ENCODE results near the gene AFAP1. TPM values are rescaled to one million over a fixed set of nuclear protein-coding genes. Genes with fewer than 3 reads are reported as not detected.

AFAP1 gene
- total RNA-seq, 2 experiments from 2014 or later = 5.8 to 5.9 TPM

GRCh38 chr4:7978907-7979651, 39.4 kb upstream of the AFAP1 start:
- no peaks in the 10 kb centered on the region for H3K36me3 Mint-ChIP-seq
- no peak overlapping the region for H3K27ac Mint-ChIP-seq
- H3K27me3 Mint-ChIP-seq = peaks cover 3% of the 10 kb centered on the region
- H3K4me1 Mint-ChIP-seq = peaks cover 7% of the 10 kb centered on the region
- no peak overlapping the region for H3K4me3 Mint-ChIP-seq
- CTCF ChIA-PET = interaction anchor here (2.8 kb wide), 1 partner anchor 9 kb away, joined by 11 read pairs; no protein-coding TSS in a partner anchor
- no peaks in the 10 kb centered on the region for H3K9me3 Mint-ChIP-seq (ENCODE audit: low read depth)
- ATAC-seq (no peak), DNase-seq (no peak)

- Mint-ChIP-seq H3K4me3 (no peak overlapping the region), H3K27ac (no peak overlapping the region)
Measured at GRCh38 chr4:7978489-7978888, 38.8 kb upstream of the AFAP1 start.

GRCh38 chr4:7976634-7977033, 37.0 kb upstream of the AFAP1 start:
- CTCF ChIA-PET = no interaction called here
- peaks cover 3% of the 10 kb centered on the region for H3K27me3 Mint-ChIP-seq
- H3K4me1 Mint-ChIP-seq = peaks cover 24% of the 10 kb centered on the region
- DNase-seq (no peak), ATAC-seq (no peak)
- H3K4me3 Mint-ChIP-seq = no peak overlapping the region
- H3K36me3 Mint-ChIP-seq = no peaks in the 10 kb centered on the region
- H3K9me3 Mint-ChIP-seq (ENCODE audit: low read depth) = no peaks in the 10 kb centered on the region
- H3K27ac Mint-ChIP-seq = no peak overlapping the region

More at GRCh38 chr4:7978489-7978888, 38.8 kb upstream of the AFAP1 start:
- Mint-ChIP-seq H3K36me3 (no peaks in the 10 kb centered on the region), H3K9me3 (ENCODE audit: low read depth) (no peaks in the 10 kb centered on the region), H3K4me1 (peaks cover 10% of the 10 kb centered on the region), H3K27me3 (peaks cover 3% of the 10 kb centered on the region)
- DNase-seq (no peak), ATAC-seq (no peak)
- CTCF ChIA-PET = interaction anchor here (0.9 to 2.8 kb wide), 3 partner anchors 9 to 176 kb away, joined by 3 to 11 read pairs (median 5); no protein-coding TSS in a partner anchor

- H3K4me1 Mint-ChIP-seq = peaks cover 27% of the 10 kb centered on the region
- DNase-seq (no peak), ATAC-seq (no peak)
- H3K36me3 Mint-ChIP-seq = no peaks in the 10 kb centered on the region
- CTCF ChIA-PET = interaction anchor here (1.6 kb wide), 1 partner anchor 172 kb away, joined by 5 read pairs; no protein-coding TSS in a partner anchor
- no peak overlapping the region for H3K27ac Mint-ChIP-seq
- no peak overlapping the region for H3K4me3 Mint-ChIP-seq
- H3K9me3 Mint-ChIP-seq (ENCODE audit: low read depth) = no peaks in the 10 kb centered on the region
- peaks cover 3% of the 10 kb centered on the region for H3K27me3 Mint-ChIP-seq
Measured at GRCh38 chr4:7976025-7976424, 36.4 kb upstream of the AFAP1 start.

- Mint-ChIP-seq H3K4me3 (no peak overlapping the region), H3K9me3 (ENCODE audit: low read depth) (no peaks in the 10 kb centered on the region), H3K27ac (no peak overlapping the region), H3K4me1 (peaks cover 42% of the 10 kb centered on the region), H3K36me3 (no peaks in the 10 kb centered on the region), H3K27me3 (no peaks in the 10 kb centered on the region)
- ATAC-seq = no peak
- CTCF ChIA-PET = interaction anchor here (1.6 kb wide), 1 partner anchor 170 kb away, joined by 5 read pairs; no protein-coding TSS in a partner anchor
- DNase-seq = no peak
Measured at GRCh38 chr4:7974425-7974824, 34.8 kb upstream of the AFAP1 start.

GRCh38 chr4:7973545-7973981, 33.9 kb upstream of the AFAP1 start:
- no peaks in the 10 kb centered on the region for H3K9me3 Mint-ChIP-seq (ENCODE audit: low read depth)
- CTCF ChIA-PET = no interaction called here
- peaks cover 48% of the 10 kb centered on the region for H3K4me1 Mint-ChIP-seq
- ATAC-seq (no peak), DNase-seq (no peak)
- no peak overlapping the region for H3K4me3 Mint-ChIP-seq
- no peak overlapping the region for H3K27ac Mint-ChIP-seq
- no peaks in the 10 kb centered on the region for H3K36me3 Mint-ChIP-seq
- H3K27me3 Mint-ChIP-seq = no peaks in the 10 kb centered on the region

GRCh38 chr4:7971881-7972500, 32.3 kb upstream of the AFAP1 start:
- DNase-seq = no peak
- no peaks in the 10 kb centered on the region for H3K27me3 Mint-ChIP-seq
- CTCF ChIA-PET = no interaction called here
- H3K4me1 Mint-ChIP-seq = peaks cover 58% of the 10 kb centered on the region
- peak overlapping the region; percentile 75 for H3K4me3 Mint-ChIP-seq
- H3K9me3 Mint-ChIP-seq (ENCODE audit: low read depth) = no peaks in the 10 kb centered on the region
- ATAC-seq = no peak
- no peaks in the 10 kb centered on the region for H3K36me3 Mint-ChIP-seq
- H3K27ac Mint-ChIP-seq = peak overlapping the region; percentile 73

GRCh38 chr4:7971159-7971631, 31.5 kb upstream of the AFAP1 start:
- peak overlapping the region; percentile 95 for H3K27ac Mint-ChIP-seq
- H3K27me3 Mint-ChIP-seq = no peaks in the 10 kb centered on the region
- H3K9me3 Mint-ChIP-seq (ENCODE audit: low read depth) = no peaks in the 10 kb centered on the region
- DNase-seq = no peak
- peaks cover 59% of the 10 kb centered on the region for H3K4me1 Mint-ChIP-seq
- peak overlapping the region; percentile 75 for H3K4me3 Mint-ChIP-seq
- CTCF ChIA-PET = no interaction called here
- ATAC-seq = no peak
- H3K36me3 Mint-ChIP-seq = no peaks in the 10 kb centered on the region

GRCh38 chr4:7970361-7970946, 30.8 kb upstream of the AFAP1 start:
- Mint-ChIP-seq H3K27me3 (no peaks in the 10 kb centered on the region), H3K27ac (peak overlapping the region; percentile 95), H3K36me3 (no peaks in the 10 kb centered on the region), H3K4me1 (peaks cover 62% of the 10 kb centered on the region), H3K4me3 (peak overlapping the region; percentile 75), H3K9me3 (ENCODE audit: low read depth) (no peaks in the 10 kb centered on the region)
- DNase-seq = no peak
- CTCF ChIA-PET = interaction anchor here (0.8 to 1.5 kb wide), 2 partner anchors 18 to 166 kb away, joined by 3 to 7 read pairs; no protein-coding TSS in a partner anchor
- no peak for ATAC-seq

GRCh38 chr4:7968262-7968896, 28.7 kb upstream of the AFAP1 start:
- no peak for DNase-seq
- H3K4me1 Mint-ChIP-seq = peaks cover 72% of the 10 kb centered on the region
- CTCF ChIA-PET = interaction anchor here (1.0 to 1.8 kb wide), 5 partner anchors 19 to 164 kb away, joined by 3 to 5 read pairs (median 4); no protein-coding TSS in a partner anchor
- no peaks in the 10 kb centered on the region for H3K36me3 Mint-ChIP-seq
- peak overlapping the region; percentile 42 for H3K27ac Mint-ChIP-seq
- no peaks in the 10 kb centered on the region for H3K9me3 Mint-ChIP-seq (ENCODE audit: low read depth)
- no peaks in the 10 kb centered on the region for H3K27me3 Mint-ChIP-seq
- H3K4me3 Mint-ChIP-seq = no peak overlapping the region
- no peak for ATAC-seq

GRCh38 chr4:7967501-7968261, 28.0 kb upstream of the AFAP1 start:
- H3K36me3 Mint-ChIP-seq = no peaks in the 10 kb centered on the region
- peak overlapping the region; percentile 42 for H3K27ac Mint-ChIP-seq
- H3K27me3 Mint-ChIP-seq = no peaks in the 10 kb centered on the region
- CTCF ChIA-PET = interaction anchor here (0.7 to 1.8 kb wide), 8 partner anchors 19 to 163 kb away, joined by 3 to 5 read pairs (median 3); no protein-coding TSS in a partner anchor
- no peak overlapping the region for H3K4me3 Mint-ChIP-seq
- no peaks in the 10 kb centered on the region for H3K9me3 Mint-ChIP-seq (ENCODE audit: low read depth)
- H3K4me1 Mint-ChIP-seq = peaks cover 73% of the 10 kb centered on the region
- ATAC-seq (peak; percentile 4), DNase-seq (no peak)

- no peak overlapping the region for H3K27ac Mint-ChIP-seq
- ATAC-seq = no peak
- no peaks in the 10 kb centered on the region for H3K27me3 Mint-ChIP-seq
- CTCF ChIA-PET = interaction anchor here (0.7 to 1.8 kb wide), 7 partner anchors 20 to 123 kb away, joined by 3 to 5 read pairs (median 3); no protein-coding TSS in a partner anchor
- no peak overlapping the region for H3K4me3 Mint-ChIP-seq
- no peaks in the 10 kb centered on the region for H3K36me3 Mint-ChIP-seq
- no peak for DNase-seq
- peaks cover 69% of the 10 kb centered on the region for H3K4me1 Mint-ChIP-seq
- H3K9me3 Mint-ChIP-seq (ENCODE audit: low read depth) = no peaks in the 10 kb centered on the region
Measured at GRCh38 chr4:7967063-7967440, 27.4 kb upstream of the AFAP1 start.
